Panc1 (cell line): ENCODE measurements around the gene KCNJ1. TPM values are rescaled to one million over a fixed set of nuclear protein-coding genes. Genes with fewer than 3 reads are reported as not detected.

Source experiments
- ATAC-seq: fragments of 200-7000 bp; cut with Tn5 transposase; 2 replicates; pipeline ENCODE4 v1.9.1; 2020; ENCODE audit warnings: mild to moderate bottlenecking, moderate library complexity
- BruUV-seq: library from RNA; stranded (reverse); fragments of 400-500 nt; replicated peaks from 2 replicates; lab custom pipeline; 2021; lab: Mats Ljungman, UMichigan
- CTCF ChIA-PET: fragments of 300-600 bp; sonication (Branson Sonifier 250); formaldehyde crosslinking; loops from one replicate; lab custom pipeline; 2022; ENCODE audit warnings: antibody characterized with exemption; lab: Charles Lee
- POLR2A ChIA-PET: fragments of 300-600 bp; sonication (Branson Sonifier 250); formaldehyde crosslinking; loops from one replicate; lab custom pipeline; 2022; ENCODE audit warnings: antibody characterized with exemption; lab: Charles Lee
- DNase-seq: peaks from one replicate; pipeline ENCODE4 v3.0.0-alpha.2; 2010; ENCODE audit warnings: low read depth, low spot score
- H3K27ac ChIP-seq: 2 replicates; pipeline ENCODE4 v1.5.1; 2011; ENCODE audit warnings: mild to moderate bottlenecking, low read length, inconsistent platforms
- H3K27me3 ChIP-seq: fragments of 200-500 bp; sonication (Bioruptor generic); 2 replicates; pipeline ENCODE4 v1.6.0; 2014; ENCODE audit warnings: low read length, inconsistent platforms; ENCODE audit not compliant: control insufficient read depth, insufficient read depth
- H3K36me3 ChIP-seq: fragments of 200-500 bp; sonication (Bioruptor generic); 2 replicates; pipeline ENCODE4 v1.5.1; 2014; ENCODE audit warnings: inconsistent platforms, mild to moderate bottlenecking, low read length, moderate library complexity; ENCODE audit not compliant: control insufficient read depth, insufficient read depth
- H3K4me1 ChIP-seq: 2 replicates; pipeline ENCODE4 v1.5.1; 2011; ENCODE audit warnings: inconsistent platforms, mild to moderate bottlenecking, low read length, moderate library complexity; ENCODE audit not compliant: control insufficient read depth, insufficient read depth
- H3K4me3 ChIP-seq, 2 experiments: 2 replicates each; pipeline ENCODE4 v1.5.1; 2011 to 2012; ENCODE audit warnings: low read depth in 2 of 2, low read length in 2 of 2, mild to moderate bottlenecking in 2 of 2, inconsistent platforms in 1 of 2, moderate library complexity in 1 of 2
- H3K9me3 ChIP-seq: fragments of 200-500 bp; sonication (Bioruptor generic); 2 replicates; pipeline ENCODE4 v1.5.1; 2014; ENCODE audit warnings: low read depth, mild to moderate bottlenecking, inconsistent platforms, low read length, moderate library complexity; ENCODE audit not compliant: control insufficient read depth, insufficient read depth
- POLR2AphosphoS5 ChIP-seq: IDR thresholded peaks from 2 replicates; pipeline ENCODE4 v1.6.1; 2012; ENCODE audit warnings: mild to moderate bottlenecking, low read depth, low read length, moderate library complexity
- REST ChIP-seq, 2 experiments: IDR thresholded peaks; 2 replicates each; pipeline ENCODE4 v1.6.1; 2011 to 2012; ENCODE audit warnings: low read depth in 2 of 2, control low read depth in 1 of 2, low read length in 1 of 2, mild to moderate bottlenecking in 1 of 2, moderate library complexity in 1 of 2; ENCODE audit not compliant: insufficient read depth in 1 of 2
- SIN3A ChIP-seq: IDR thresholded peaks from 2 replicates; pipeline ENCODE4 v1.6.1; 2012; ENCODE audit warnings: low read depth, mild to moderate bottlenecking, low read length, moderate library complexity, borderline replicate concordance; ENCODE audit not compliant: insufficient read depth
- TCF7L2 ChIP-seq: IDR thresholded peaks from 2 replicates; pipeline ENCODE4 v1.6.1; 2011; ENCODE audit warnings: mild to moderate bottlenecking, low read depth, low read length, inconsistent platforms
- in situ Hi-C: cut with HindIII; loops from 2 replicates; pipeline ENCODE4 v1.10.0; 2016; ENCODE audit warnings: low sequenced_read_pairs, low pct_unique_long_range_greater_than_20kb
- intact Hi-C: fragments of 100-400 bp; cut with micrococcal nuclease; formaldehyde crosslinking; loops from one replicate; pipeline ENCODE4 v1.10.0; 2022; ENCODE audit not compliant: unreplicated experiment
- total RNA-seq: library from RNA; stranded (reverse); gene quantifications from one replicate; pipeline ENCODE4 v1.2.1, GENCODE V29; 2021; ENCODE audit not compliant: unreplicated experiment
- TF ChIP-seq, protein P1 (sequence below): fragments of 450-650 bp; IDR thresholded peaks from 2 replicates; pipeline ENCODE4 v1.5.1; 2017; ENCODE audit warnings: mild to moderate bottlenecking

The KCNJ1 gene
- total RNA-seq, 1 experiment from 2014 or later = not detected

DNA sequence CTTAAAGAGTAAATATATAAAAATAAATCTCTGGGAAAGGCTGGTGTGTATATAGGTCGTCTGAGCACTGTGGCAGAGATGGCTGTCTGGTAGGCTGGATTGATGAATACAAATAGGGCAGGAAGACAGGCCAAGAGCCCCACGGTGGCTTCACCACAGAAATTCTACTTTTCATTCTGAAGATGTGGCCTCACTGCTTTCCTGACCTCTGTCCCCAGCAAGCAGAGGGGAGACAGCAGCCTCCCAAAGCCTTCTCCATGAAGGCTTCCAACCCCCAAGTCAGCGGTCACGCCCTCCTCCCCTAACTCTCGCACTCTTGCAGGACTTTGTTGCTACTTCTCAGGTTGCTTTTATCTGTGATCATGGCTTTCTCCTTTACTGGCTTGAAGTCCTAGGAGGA lies 10.6 kb upstream of the KCNJ1 start:
- intact Hi-C loops = no loop called here
- ChIA-PET POLR2A (no interaction called here), CTCF (interaction anchor here (0.5 kb wide), 1 partner anchor 721 kb away, joined by 5 read pairs; no protein-coding TSS in a partner anchor)
- BruUV-seq = no TSS peak
- DNase-seq (no peak), ATAC-seq (no peak)
- TF ChIP-seq, protein P1, sequence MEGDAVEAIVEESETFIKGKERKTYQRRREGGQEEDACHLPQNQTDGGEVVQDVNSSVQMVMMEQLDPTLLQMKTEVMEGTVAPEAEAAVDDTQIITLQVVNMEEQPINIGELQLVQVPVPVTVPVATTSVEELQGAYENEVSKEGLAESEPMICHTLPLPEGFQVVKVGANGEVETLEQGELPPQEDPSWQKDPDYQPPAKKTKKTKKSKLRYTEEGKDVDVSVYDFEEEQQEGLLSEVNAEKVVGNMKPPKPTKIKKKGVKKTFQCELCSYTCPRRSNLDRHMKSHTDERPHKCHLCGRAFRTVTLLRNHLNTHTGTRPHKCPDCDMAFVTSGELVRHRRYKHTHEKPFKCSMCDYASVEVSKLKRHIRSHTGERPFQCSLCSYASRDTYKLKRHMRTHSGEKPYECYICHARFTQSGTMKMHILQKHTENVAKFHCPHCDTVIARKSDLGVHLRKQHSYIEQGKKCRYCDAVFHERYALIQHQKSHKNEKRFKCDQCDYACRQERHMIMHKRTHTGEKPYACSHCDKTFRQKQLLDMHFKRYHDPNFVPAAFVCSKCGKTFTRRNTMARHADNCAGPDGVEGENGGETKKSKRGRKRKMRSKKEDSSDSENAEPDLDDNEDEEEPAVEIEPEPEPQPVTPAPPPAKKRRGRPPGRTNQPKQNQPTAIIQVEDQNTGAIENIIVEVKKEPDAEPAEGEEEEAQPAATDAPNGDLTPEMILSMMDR = no peak
- TF ChIP-seq SIN3A (no peak), POLR2AphosphoS5 (no peak), REST (IDR thresholded peaks at IDR 0.05; ENCODE audit: insufficient read depth in 1 of 2, low read depth in 2 of 2, low read length in 1 of 2) (no peak), TCF7L2 (no peak)
- Histone ChIP-seq H3K27me3 (peaks cover 20% of the 10 kb centered on the region), H3K4me3 (no peak overlapping the region), H3K36me3 (no peaks in the 10 kb centered on the region), H3K9me3 (no peaks in the 10 kb centered on the region), H3K4me1 (no peaks in the 10 kb centered on the region), H3K27ac (no peak overlapping the region)
- in situ Hi-C loops = no loop called here

GRCh38 chr11:128876133-128876650 lies 9.1 kb upstream of the KCNJ1 start:
- Histone ChIP-seq H3K9me3 (no peaks in the 10 kb centered on the region), H3K27ac (no peak overlapping the region), H3K4me3 (no peak overlapping the region), H3K27me3 (peaks cover 14% of the 10 kb centered on the region), H3K4me1 (no peaks in the 10 kb centered on the region), H3K36me3 (no peaks in the 10 kb centered on the region)
- ChIA-PET POLR2A (no interaction called here), CTCF (no interaction called here)
- intact Hi-C loops (no loop called here), in situ Hi-C loops (no loop called here)
- ATAC-seq = no peak
- no TSS peak for BruUV-seq
- TF ChIP-seq REST (IDR thresholded peaks at IDR 0.05; ENCODE audit: insufficient read depth in 1 of 2, low read depth in 2 of 2, low read length in 1 of 2) = no peak
- no peak for TF ChIP-seq SIN3A
- TF ChIP-seq, protein P1 = no peak
- no peak for TF ChIP-seq POLR2AphosphoS5
- no peak for TF ChIP-seq TCF7L2
- DNase-seq = no peak
